ENCODE data around the gene MIEN1. TPM values are rescaled to one million over a fixed set of nuclear protein-coding genes. Genes with fewer than 3 reads are reported as not detected.
A peak's percentile ranks its signal among the peaks of the same experiment; 100 is the strongest.

Gene MIEN1
- total RNA-seq, 1 donor from 2014 or later = 20.1 TPM

DNA sequence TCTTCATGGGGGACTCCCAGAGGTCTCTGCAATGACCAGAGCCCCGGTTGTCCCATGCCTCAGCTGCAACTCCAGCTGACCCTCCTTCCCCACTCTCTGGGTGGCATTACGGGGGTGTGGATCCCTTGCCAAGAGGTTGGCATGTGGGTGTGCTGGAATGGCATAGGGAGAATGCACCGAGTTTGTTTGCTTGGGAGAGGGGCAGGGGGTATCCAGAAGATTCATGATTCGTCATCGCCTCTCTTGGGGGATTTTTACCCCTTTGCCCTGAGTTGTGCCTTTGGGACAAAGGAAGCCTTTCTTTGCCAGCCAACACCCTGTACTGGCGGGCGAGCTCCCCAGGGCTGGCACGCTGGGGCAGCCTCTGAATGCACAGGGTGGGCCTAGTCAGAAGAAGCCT is 23.9 kb downstream of the MIEN1 start:
- Histone ChIP-seq H3K4me2 (no peak overlapping the region), H3K27me3 (no peaks in the 10 kb centered on the region), H3K9ac (no peak overlapping the region), H3F3A (ENCODE audit: low read depth) (peaks cover 24% of the 10 kb centered on the region), H4K20me1 (ENCODE audit: low read depth) (peaks cover 60% of the 10 kb centered on the region), H2AFZ (replicated peaks) (no peak overlapping the region), H3K4me3 (no peak overlapping the region), H3K27ac (no peak overlapping the region), H3K9me3 (ENCODE audit: low read depth) (no peaks in the 10 kb centered on the region), H3K4me1 (peaks cover 40% of the 10 kb centered on the region), H3K79me2 (ENCODE audit: low read depth) (peaks cover 52% of the 10 kb centered on the region), H3K36me3 (no peaks in the 10 kb centered on the region)
- Mint-ChIP-seq H3K4me3 (no peak overlapping the region), H3K4me1 (peaks cover 15% of the 10 kb centered on the region), H3K27me3 (ENCODE audit: insufficient read depth, low read depth) (peaks cover 5% of the 10 kb centered on the region), H3K9me3 (no peaks in the 10 kb centered on the region), H3K27ac (no peak overlapping the region), H3K36me3 (peaks cover 3% of the 10 kb centered on the region)
- TF ChIP-seq, protein P1, sequence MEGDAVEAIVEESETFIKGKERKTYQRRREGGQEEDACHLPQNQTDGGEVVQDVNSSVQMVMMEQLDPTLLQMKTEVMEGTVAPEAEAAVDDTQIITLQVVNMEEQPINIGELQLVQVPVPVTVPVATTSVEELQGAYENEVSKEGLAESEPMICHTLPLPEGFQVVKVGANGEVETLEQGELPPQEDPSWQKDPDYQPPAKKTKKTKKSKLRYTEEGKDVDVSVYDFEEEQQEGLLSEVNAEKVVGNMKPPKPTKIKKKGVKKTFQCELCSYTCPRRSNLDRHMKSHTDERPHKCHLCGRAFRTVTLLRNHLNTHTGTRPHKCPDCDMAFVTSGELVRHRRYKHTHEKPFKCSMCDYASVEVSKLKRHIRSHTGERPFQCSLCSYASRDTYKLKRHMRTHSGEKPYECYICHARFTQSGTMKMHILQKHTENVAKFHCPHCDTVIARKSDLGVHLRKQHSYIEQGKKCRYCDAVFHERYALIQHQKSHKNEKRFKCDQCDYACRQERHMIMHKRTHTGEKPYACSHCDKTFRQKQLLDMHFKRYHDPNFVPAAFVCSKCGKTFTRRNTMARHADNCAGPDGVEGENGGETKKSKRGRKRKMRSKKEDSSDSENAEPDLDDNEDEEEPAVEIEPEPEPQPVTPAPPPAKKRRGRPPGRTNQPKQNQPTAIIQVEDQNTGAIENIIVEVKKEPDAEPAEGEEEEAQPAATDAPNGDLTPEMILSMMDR (IDR thresholded peaks at IDR 0.05) = no peak
- no peak for TF ChIP-seq EZH2phosphoT487 (IDR thresholded peaks at IDR 0.05)
- TF ChIP-seq EZH2 (IDR thresholded peaks at IDR 0.05) = no peak
- no peak for DNase-seq (ENCODE audit: low spot score)

DNA sequence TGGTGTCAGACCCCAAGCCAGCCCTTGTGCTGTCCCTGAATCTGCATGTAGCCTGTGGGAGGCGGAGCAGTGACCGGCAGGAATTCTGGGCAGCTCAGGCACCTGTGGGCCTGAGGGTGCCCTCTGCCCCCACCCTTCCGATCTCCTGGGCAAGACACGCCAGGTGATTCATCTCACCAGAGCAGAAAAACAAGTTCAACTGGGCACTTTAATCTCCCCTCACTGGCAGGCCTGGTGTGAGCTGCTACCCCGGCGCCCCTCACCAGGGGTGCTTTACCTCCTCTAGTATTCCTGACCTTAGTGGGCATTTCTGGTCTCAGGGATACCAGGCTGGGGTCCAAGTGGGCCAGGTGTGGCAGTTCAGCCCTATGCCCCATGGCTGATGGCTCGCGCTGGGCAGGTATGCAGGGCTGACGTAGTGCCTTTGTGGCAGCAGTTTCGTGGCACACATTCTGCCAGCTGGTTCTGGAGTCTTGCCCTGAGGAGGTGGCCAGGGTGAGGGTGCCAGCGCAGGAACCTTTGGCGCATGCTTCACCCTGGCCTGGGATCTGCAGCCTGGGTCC is 24.5 kb downstream of the MIEN1 start:
- Histone ChIP-seq H3K4me2 (peak overlapping the region; percentile 18), H2AFZ (replicated peaks) (no peak overlapping the region), H3K79me2 (ENCODE audit: low read depth) (peaks cover 57% of the 10 kb centered on the region), H3K27me3 (no peaks in the 10 kb centered on the region), H4K20me1 (ENCODE audit: low read depth) (peaks cover 65% of the 10 kb centered on the region), H3K9ac (no peak overlapping the region), H3K4me1 (peaks cover 43% of the 10 kb centered on the region), H3K9me3 (ENCODE audit: low read depth) (no peaks in the 10 kb centered on the region), H3K36me3 (no peaks in the 10 kb centered on the region), H3F3A (ENCODE audit: low read depth) (peaks cover 24% of the 10 kb centered on the region), H3K27ac (no peak overlapping the region), H3K4me3 (no peak overlapping the region)
- peaks cover 20% of the 10 kb centered on the region for H3K4me1 Mint-ChIP-seq
- no peaks in the 10 kb centered on the region for H3K9me3 Mint-ChIP-seq
- TF ChIP-seq, protein P1 (IDR thresholded peaks at IDR 0.05) = no peak
- no peak for TF ChIP-seq EZH2 (IDR thresholded peaks at IDR 0.05)
- no peak for TF ChIP-seq EZH2phosphoT487 (IDR thresholded peaks at IDR 0.05)
- peaks cover 5% of the 10 kb centered on the region for H3K27me3 Mint-ChIP-seq (ENCODE audit: insufficient read depth, low read depth)
- no peak for DNase-seq (ENCODE audit: low spot score)
- H3K27ac Mint-ChIP-seq = no peak overlapping the region
- H3K36me3 Mint-ChIP-seq = peaks cover 3% of the 10 kb centered on the region
- H3K4me3 Mint-ChIP-seq = no peak overlapping the region

DNA sequence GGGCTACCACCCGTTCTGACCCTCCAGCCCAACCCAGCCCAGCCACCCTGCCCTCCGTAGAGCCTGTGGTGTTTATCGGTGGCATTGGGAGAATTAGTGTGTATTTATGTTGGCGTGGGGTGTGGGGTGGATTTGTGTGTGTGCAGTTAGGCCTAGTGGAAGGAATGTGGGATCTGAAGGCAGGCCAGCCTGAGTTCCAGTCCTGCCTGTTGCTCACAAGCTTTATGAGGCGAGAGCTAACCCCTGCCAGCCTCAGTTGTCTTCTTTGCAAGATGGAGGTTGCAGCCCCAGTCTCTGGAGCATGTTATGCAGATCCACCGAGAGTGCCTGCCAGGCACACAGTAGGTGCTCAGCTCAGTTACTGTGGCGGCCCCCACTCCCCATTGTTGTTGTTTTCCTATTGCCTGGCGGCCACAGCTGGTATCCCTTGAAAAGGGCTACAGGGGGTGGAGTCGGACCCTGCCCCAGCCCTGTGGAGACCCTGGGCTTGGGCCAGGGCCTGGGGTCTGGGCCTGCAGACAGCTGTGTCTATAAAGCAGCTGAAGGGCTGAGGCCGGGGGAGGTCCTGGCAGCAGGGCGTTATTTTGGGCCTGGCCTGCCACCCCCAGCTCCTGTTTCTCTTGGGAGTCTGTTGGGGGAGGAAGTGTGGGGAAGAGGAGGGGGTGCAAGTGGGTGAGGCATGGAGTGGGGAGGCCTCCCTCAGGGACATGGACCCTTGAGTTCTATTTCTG is 25.3 kb downstream of the MIEN1 start:
- peaks cover 24% of the 10 kb centered on the region for H3F3A ChIP-seq (ENCODE audit: low read depth)
- H3K27me3 ChIP-seq = no peaks in the 10 kb centered on the region
- no peaks in the 10 kb centered on the region for H3K9me3 ChIP-seq (ENCODE audit: low read depth)
- H3K4me1 ChIP-seq = peaks cover 43% of the 10 kb centered on the region
- peaks cover 22% of the 10 kb centered on the region for H3K4me1 Mint-ChIP-seq
- peaks cover 5% of the 10 kb centered on the region for H3K27me3 Mint-ChIP-seq (ENCODE audit: insufficient read depth, low read depth)
- DNase-seq (ENCODE audit: low spot score) = peak; percentile 49
- H3K4me3 Mint-ChIP-seq = peak overlapping the region; percentile 4
- H3K4me3 ChIP-seq = no peak overlapping the region
- H4K20me1 ChIP-seq (ENCODE audit: low read depth) = peaks cover 66% of the 10 kb centered on the region
- peak overlapping the region; percentile 43 for H3K4me2 ChIP-seq
- H3K27ac Mint-ChIP-seq = no peak overlapping the region
- no peaks in the 10 kb centered on the region for H3K9me3 Mint-ChIP-seq
- no peak overlapping the region for H2AFZ ChIP-seq (replicated peaks)
- H3K27ac ChIP-seq = peak overlapping the region; percentile 38
- H3K36me3 ChIP-seq = no peaks in the 10 kb centered on the region
- TF ChIP-seq EZH2 (IDR thresholded peaks at IDR 0.05) (no peak), EZH2phosphoT487 (IDR thresholded peaks at IDR 0.05) (no peak)
- TF ChIP-seq, protein P1 (IDR thresholded peaks at IDR 0.05) = peak; percentile 7
- H3K36me3 Mint-ChIP-seq = peaks cover 3% of the 10 kb centered on the region
- peaks cover 66% of the 10 kb centered on the region for H3K79me2 ChIP-seq (ENCODE audit: low read depth)
- no peak overlapping the region for H3K9ac ChIP-seq

Data from neural progenitor cell (in vitro differentiated cells).